WERI-Rb-1 (cell line): ENCODE results near the gene SELENOP.

Source experiments
- DNase-seq: peaks from one replicate; pipeline ENCODE4 v3.0.0-alpha.2; 2020
- H3K27ac ChIP-seq: fragments of 250-450 bp; sonication (Bioruptor Pico); 2 replicates; pipeline ENCODE4 v1.5.1; 2020; ENCODE audit warnings: mild to moderate bottlenecking, moderate library complexity
- H3K27me3 ChIP-seq: fragments of 250-450 bp; sonication (Bioruptor Pico); 2 replicates; pipeline ENCODE4 v1.5.1; 2021; ENCODE audit warnings: mild to moderate bottlenecking, low read depth, moderate library complexity; ENCODE audit not compliant: insufficient read depth, severe bottlenecking
- H3K36me3 ChIP-seq: fragments of 250-450 bp; sonication (Bioruptor Pico); 2 replicates; pipeline ENCODE4 v1.5.1; 2020; ENCODE audit warnings: mild to moderate bottlenecking, moderate library complexity
- H3K4me3 ChIP-seq: 2 replicates; pipeline ENCODE4 v1.5.1; 2011; ENCODE audit warnings: low read depth, mild to moderate bottlenecking, control low read depth, low read length
- H3K9me3 ChIP-seq: fragments of 250-450 bp; sonication (Bioruptor Pico); 2 replicates; pipeline ENCODE4 v1.5.1; 2021; ENCODE audit warnings: mild to moderate bottlenecking, moderate library complexity; ENCODE audit not compliant: severe bottlenecking
- TF ChIP-seq, protein P1 (sequence below): IDR thresholded peaks from 2 replicates; pipeline ENCODE4 v1.5.1; 2011; ENCODE audit warnings: low read depth, mild to moderate bottlenecking, control low read depth, inconsistent platforms, low read length

Gene SELENOP, protein sequence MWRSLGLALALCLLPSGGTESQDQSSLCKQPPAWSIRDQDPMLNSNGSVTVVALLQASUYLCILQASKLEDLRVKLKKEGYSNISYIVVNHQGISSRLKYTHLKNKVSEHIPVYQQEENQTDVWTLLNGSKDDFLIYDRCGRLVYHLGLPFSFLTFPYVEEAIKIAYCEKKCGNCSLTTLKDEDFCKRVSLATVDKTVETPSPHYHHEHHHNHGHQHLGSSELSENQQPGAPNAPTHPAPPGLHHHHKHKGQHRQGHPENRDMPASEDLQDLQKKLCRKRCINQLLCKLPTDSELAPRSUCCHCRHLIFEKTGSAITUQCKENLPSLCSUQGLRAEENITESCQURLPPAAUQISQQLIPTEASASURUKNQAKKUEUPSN

DNA sequence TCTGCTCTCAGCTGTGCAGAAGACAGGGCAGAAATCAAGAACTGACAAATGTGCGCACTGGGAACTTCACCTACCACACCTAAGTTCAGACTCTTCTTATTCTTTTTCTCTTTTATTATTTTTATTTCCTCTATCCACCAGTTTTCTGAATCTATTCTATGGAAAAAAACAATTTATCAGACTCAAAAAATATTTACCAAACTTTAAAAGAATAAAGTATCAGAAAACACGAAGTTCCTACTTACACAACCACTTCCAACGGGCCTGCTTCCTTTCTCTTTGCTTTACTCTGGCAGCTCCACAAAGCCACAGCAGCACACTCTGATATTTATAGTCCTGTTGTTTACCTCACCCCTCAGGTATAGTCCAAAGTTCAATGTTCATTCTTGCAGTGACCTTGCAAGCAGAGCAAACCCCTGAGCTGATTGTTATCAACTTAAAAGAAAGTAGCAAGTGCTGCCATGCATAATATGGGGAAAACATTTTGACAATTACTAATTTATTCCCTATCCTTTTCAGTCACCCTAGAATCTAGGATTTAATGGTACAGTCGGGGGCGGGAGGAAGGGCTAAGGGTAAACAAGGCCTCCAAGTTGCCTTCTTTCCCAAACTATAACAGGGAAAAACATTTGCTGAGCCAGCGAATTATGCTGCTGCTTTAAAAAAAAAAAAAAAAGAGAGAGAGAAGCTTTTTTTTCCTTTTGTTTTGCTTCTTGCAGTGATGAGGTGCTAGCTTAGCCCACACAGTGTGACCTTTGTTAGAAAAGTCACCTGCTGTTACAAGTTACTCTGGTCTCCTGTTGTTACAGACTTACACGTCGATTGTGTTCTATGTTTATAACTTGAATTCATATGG is at the start of gene SELENOP:
Gene SELENOP, minus strand, starts transcription at position 302 of the 856 bp plus-strand sequence. CDS start 3,539 bp downstream, outside the sequence.
- TF ChIP-seq, protein P1, sequence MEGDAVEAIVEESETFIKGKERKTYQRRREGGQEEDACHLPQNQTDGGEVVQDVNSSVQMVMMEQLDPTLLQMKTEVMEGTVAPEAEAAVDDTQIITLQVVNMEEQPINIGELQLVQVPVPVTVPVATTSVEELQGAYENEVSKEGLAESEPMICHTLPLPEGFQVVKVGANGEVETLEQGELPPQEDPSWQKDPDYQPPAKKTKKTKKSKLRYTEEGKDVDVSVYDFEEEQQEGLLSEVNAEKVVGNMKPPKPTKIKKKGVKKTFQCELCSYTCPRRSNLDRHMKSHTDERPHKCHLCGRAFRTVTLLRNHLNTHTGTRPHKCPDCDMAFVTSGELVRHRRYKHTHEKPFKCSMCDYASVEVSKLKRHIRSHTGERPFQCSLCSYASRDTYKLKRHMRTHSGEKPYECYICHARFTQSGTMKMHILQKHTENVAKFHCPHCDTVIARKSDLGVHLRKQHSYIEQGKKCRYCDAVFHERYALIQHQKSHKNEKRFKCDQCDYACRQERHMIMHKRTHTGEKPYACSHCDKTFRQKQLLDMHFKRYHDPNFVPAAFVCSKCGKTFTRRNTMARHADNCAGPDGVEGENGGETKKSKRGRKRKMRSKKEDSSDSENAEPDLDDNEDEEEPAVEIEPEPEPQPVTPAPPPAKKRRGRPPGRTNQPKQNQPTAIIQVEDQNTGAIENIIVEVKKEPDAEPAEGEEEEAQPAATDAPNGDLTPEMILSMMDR: no peak
- H3K27me3 ChIP-seq: peaks cover 48% of the 10 kb centered on the region
- H3K9me3 ChIP-seq: no peaks in the 10 kb centered on the region
- no peaks in the 10 kb centered on the region for H3K36me3 ChIP-seq
- H3K4me3 ChIP-seq: no peak within 1 kb of the TSS
- no peak for DNase-seq
- no peak within 1 kb of the TSS for H3K27ac ChIP-seq

DNA sequence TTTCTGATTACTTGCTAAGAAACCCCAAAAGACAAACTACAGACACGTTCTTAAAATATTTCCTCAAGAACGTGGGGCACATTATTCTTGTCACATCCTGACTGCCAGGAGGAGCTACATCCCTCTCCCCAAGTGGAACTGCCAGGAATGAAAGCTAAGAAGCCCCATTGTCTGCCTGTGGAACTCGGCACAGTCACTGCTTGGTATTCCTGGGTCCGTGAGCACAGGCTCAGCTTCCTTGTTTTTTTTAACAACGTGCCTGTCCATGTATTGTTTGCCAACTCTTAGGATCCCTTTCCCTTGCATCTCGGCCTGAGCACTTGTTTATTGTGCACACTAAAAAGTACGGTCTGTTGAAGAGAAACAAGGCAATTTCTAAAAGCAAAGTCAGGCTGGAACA is 47.0 kb upstream of the SELENOP start:
- H3K4me3 ChIP-seq: no peak overlapping the region
- no peak for DNase-seq
- H3K27me3 ChIP-seq: peaks cover 56% of the 10 kb centered on the region
- no peak overlapping the region for H3K27ac ChIP-seq
- H3K36me3 ChIP-seq: no peaks in the 10 kb centered on the region
- H3K9me3 ChIP-seq: no peaks in the 10 kb centered on the region
- TF ChIP-seq, protein P1: no peak

DNA sequence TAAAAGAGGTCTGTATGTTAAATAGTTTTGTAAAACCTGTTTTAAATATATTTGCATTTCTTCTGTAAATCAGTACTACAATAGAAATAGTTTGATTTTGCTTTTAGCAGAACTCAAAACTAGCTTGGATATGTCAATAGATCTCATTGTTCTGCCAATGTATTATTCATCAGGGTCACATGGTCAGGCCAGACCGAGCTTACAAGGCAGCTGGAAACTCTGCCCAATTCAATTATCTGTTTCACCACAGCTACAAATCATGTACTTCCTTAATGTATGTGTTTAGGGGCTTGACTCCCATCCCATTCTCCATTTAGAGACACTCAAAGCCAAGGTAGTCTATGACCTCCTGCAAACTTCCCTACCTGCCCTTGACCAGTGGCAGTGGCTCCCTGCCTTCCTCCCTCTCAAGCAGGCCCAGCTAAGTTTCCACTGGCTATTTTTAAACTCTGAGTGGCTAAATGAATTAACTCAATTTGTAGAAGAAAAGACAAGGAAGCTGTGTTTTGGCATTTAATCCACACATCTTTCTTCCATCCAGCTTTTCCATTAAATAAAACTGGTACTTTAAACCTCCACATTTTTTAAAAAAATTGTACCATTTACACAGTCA is 46.4 kb upstream of the SELENOP start:
- no peak overlapping the region for H3K4me3 ChIP-seq
- no peak for DNase-seq
- H3K9me3 ChIP-seq: no peaks in the 10 kb centered on the region
- H3K27me3 ChIP-seq: peaks cover 56% of the 10 kb centered on the region
- TF ChIP-seq, protein P1: no peak
- no peak overlapping the region for H3K27ac ChIP-seq
- H3K36me3 ChIP-seq: no peaks in the 10 kb centered on the region

DNA sequence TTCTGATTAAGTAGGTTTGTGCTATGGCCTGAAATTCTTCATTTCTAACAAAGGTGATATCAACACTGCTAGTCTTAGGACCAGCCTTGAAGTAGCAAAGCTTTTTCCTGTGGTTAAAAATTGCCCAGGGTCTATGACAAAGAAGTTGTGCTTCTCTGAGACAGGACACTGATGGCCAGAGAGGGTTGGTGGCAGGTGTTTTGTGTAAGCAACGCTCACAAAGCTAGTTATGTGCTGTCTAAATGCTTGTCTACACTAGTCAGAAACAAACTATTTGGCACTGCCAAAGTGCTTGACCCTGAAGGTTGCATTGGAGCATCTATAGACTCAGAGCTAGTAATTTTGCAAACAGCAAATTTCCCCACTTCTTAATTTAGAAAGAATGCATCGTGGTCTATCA is 44.1 kb upstream of the SELENOP start:
- Histone ChIP-seq H3K27me3 (peaks cover 36% of the 10 kb centered on the region), H3K36me3 (no peaks in the 10 kb centered on the region), H3K9me3 (no peaks in the 10 kb centered on the region), H3K4me3 (no peak overlapping the region), H3K27ac (no peak overlapping the region)
- DNase-seq: no peak
- TF ChIP-seq, protein P1: no peak

DNA sequence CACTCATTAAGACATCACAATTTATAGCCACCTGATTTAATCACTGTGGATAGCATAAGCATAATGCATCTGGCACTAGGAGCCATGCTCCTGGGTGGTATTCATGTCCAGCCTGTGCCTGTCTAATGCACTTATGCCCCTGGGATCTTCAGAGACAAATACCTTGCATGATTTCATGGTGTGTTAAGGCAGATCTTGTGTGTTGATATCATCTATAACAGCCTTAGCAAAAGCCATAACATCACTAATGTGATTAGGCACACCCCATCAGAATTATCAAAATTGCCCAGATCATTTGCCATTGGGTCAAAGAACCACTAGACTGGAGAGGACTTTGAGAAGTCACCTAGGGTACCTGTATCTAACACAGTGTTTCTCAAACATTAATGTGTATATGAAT is 43.7 kb upstream of the SELENOP start:
- TF ChIP-seq, protein P1: no peak
- Histone ChIP-seq H3K36me3 (no peaks in the 10 kb centered on the region), H3K9me3 (no peaks in the 10 kb centered on the region), H3K27me3 (peaks cover 34% of the 10 kb centered on the region), H3K4me3 (no peak overlapping the region), H3K27ac (no peak overlapping the region)
- DNase-seq: no peak
